ENCODE data around the gene FGG. TPM values are rescaled to one million over a fixed set of nuclear protein-coding genes. Genes with fewer than 3 reads are reported as not detected.

FGG gene
- total RNA-seq, 1 donor from 2014 or later: not detected

- no peaks in the 10 kb centered on the region for H3K4me1 Mint-ChIP-seq (ENCODE audit: unreplicated experiment)
- TF ChIP-seq, protein P1, sequence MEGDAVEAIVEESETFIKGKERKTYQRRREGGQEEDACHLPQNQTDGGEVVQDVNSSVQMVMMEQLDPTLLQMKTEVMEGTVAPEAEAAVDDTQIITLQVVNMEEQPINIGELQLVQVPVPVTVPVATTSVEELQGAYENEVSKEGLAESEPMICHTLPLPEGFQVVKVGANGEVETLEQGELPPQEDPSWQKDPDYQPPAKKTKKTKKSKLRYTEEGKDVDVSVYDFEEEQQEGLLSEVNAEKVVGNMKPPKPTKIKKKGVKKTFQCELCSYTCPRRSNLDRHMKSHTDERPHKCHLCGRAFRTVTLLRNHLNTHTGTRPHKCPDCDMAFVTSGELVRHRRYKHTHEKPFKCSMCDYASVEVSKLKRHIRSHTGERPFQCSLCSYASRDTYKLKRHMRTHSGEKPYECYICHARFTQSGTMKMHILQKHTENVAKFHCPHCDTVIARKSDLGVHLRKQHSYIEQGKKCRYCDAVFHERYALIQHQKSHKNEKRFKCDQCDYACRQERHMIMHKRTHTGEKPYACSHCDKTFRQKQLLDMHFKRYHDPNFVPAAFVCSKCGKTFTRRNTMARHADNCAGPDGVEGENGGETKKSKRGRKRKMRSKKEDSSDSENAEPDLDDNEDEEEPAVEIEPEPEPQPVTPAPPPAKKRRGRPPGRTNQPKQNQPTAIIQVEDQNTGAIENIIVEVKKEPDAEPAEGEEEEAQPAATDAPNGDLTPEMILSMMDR (IDR thresholded peaks at IDR 0.05): no peak
- H3K36me3 Mint-ChIP-seq (ENCODE audit: unreplicated experiment): no peaks in the 10 kb centered on the region
- no peaks in the 10 kb centered on the region for H3K9me3 Mint-ChIP-seq (ENCODE audit: unreplicated experiment)
- H3K27me3 Mint-ChIP-seq (ENCODE audit: unreplicated experiment): peaks cover 35% of the 10 kb centered on the region
- DNase-seq (ENCODE audit: extremely low spot score, unreplicated experiment): no peak
- H3K27ac Mint-ChIP-seq (ENCODE audit: unreplicated experiment): no peak overlapping the region
- no peak overlapping the region for H3K4me3 Mint-ChIP-seq (ENCODE audit: unreplicated experiment)
Observed at GRCh38 chr4:154620111-154620510, 7.7 kb upstream of the FGG start.

GRCh38 chr4:154618708-154619315 lies 6.4 kb upstream of the FGG start:
- Mint-ChIP-seq H3K4me3 (ENCODE audit: unreplicated experiment) (no peak overlapping the region), H3K36me3 (ENCODE audit: unreplicated experiment) (no peaks in the 10 kb centered on the region), H3K9me3 (ENCODE audit: unreplicated experiment) (no peaks in the 10 kb centered on the region), H3K4me1 (ENCODE audit: unreplicated experiment) (no peaks in the 10 kb centered on the region), H3K27ac (ENCODE audit: unreplicated experiment) (no peak overlapping the region), H3K27me3 (ENCODE audit: unreplicated experiment) (peaks cover 35% of the 10 kb centered on the region)
- no peak for DNase-seq (ENCODE audit: extremely low spot score, unreplicated experiment)
- TF ChIP-seq, protein P1 (IDR thresholded peaks at IDR 0.05): peak; percentile 79

GRCh38 chr4:154617820-154618317 lies 5.4 kb upstream of the FGG start:
- TF ChIP-seq, protein P1 (IDR thresholded peaks at IDR 0.05): no peak
- Mint-ChIP-seq H3K36me3 (ENCODE audit: unreplicated experiment) (no peaks in the 10 kb centered on the region), H3K27me3 (ENCODE audit: unreplicated experiment) (peaks cover 34% of the 10 kb centered on the region), H3K4me3 (ENCODE audit: unreplicated experiment) (no peak overlapping the region), H3K4me1 (ENCODE audit: unreplicated experiment) (no peaks in the 10 kb centered on the region), H3K27ac (ENCODE audit: unreplicated experiment) (no peak overlapping the region), H3K9me3 (ENCODE audit: unreplicated experiment) (no peaks in the 10 kb centered on the region)
- DNase-seq (ENCODE audit: extremely low spot score, unreplicated experiment): no peak

- H3K9me3 Mint-ChIP-seq (ENCODE audit: unreplicated experiment): no peaks in the 10 kb centered on the region
- TF ChIP-seq, protein P1 (IDR thresholded peaks at IDR 0.05): no peak
- no peak overlapping the region for H3K27ac Mint-ChIP-seq (ENCODE audit: unreplicated experiment)
- no peaks in the 10 kb centered on the region for H3K36me3 Mint-ChIP-seq (ENCODE audit: unreplicated experiment)
- H3K4me1 Mint-ChIP-seq (ENCODE audit: unreplicated experiment): no peaks in the 10 kb centered on the region
- H3K27me3 Mint-ChIP-seq (ENCODE audit: unreplicated experiment): peaks cover 33% of the 10 kb centered on the region
- DNase-seq (ENCODE audit: extremely low spot score, unreplicated experiment): no peak
- no peak overlapping the region for H3K4me3 Mint-ChIP-seq (ENCODE audit: unreplicated experiment)
Observed at GRCh38 chr4:154616731-154617130, 4.3 kb upstream of the FGG start.

- Mint-ChIP-seq H3K27ac (ENCODE audit: unreplicated experiment) (no peak overlapping the region), H3K36me3 (ENCODE audit: unreplicated experiment) (no peaks in the 10 kb centered on the region), H3K4me3 (ENCODE audit: unreplicated experiment) (no peak overlapping the region), H3K4me1 (ENCODE audit: unreplicated experiment) (no peaks in the 10 kb centered on the region), H3K27me3 (ENCODE audit: unreplicated experiment) (peaks cover 29% of the 10 kb centered on the region), H3K9me3 (ENCODE audit: unreplicated experiment) (no peaks in the 10 kb centered on the region)
- no peak for DNase-seq (ENCODE audit: extremely low spot score, unreplicated experiment)
- TF ChIP-seq, protein P1 (IDR thresholded peaks at IDR 0.05): no peak
Observed at GRCh38 chr4:154616287-154616686, 3.8 kb upstream of the FGG start.

Measured in osteocyte (in vitro differentiated cells).